ENCODE data around the gene GABRP.
"Not testable (repeated sequence)": the region's sequence is repeated elsewhere in the genome, so short reads cannot be mapped to it uniquely, and the experiment has no call there.

Gene GABRP, protein sequence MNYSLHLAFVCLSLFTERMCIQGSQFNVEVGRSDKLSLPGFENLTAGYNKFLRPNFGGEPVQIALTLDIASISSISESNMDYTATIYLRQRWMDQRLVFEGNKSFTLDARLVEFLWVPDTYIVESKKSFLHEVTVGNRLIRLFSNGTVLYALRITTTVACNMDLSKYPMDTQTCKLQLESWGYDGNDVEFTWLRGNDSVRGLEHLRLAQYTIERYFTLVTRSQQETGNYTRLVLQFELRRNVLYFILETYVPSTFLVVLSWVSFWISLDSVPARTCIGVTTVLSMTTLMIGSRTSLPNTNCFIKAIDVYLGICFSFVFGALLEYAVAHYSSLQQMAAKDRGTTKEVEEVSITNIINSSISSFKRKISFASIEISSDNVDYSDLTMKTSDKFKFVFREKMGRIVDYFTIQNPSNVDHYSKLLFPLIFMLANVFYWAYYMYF

DNA sequence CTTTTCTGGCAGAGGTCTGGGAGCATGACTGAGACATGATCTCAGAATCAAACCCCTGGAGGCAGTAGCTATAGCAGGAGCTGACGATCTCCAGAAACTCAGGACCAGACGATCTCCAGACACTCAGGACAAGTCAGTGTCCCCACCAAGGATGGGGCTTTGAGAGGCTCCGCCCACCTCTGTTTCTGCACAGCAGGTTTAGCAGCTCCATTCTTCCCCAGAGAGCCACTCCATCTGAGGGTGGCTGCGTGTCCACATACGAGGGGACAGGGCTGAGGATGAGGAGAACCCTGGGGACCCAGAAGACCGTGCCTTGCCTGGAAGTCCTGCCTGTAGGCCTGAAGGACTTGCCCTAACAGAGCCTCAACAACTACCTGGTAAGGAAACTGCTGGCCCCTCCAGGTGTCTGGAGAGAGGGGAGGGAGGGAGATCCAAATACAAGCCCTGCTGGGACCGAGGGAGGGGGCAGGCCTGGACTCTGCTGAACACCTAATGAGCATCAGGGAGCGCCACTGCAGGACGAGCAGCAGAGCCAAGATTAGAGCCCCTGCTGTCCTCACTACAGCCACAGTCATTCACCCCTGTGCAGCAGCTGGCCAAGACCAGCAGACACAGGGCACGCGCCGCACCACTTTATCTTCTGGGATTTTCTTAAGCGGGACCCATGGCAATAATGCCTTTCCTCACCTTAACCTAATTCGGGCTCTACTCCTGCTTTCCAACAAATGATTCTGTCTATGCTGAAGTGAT, at the start of gene GABRP:
Gene GABRP (plus strand): TSS at position 228 of the 750 bp plus-strand sequence. CDS start 4,891 bp downstream, outside the sequence.
- no peak for DNase-seq

DNA sequence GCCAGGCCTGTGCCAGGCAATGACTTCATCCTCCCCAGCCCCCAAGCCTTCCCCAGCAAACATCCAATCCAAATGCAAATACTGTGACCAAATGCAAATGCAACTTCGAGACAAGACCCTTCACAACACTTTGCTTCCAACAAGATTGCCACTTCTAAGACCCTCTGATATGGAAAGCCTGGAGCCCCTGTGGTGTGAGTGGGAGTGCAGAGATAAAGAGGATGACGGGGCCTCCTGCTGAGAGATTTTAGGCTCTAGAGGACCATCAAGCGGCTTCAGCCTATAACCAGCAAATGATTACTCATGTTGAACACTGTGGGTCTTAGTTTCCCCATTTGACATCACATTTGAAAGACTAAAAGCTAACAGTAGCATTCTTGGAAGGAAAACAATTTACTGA, 46.6 kb upstream of the GABRP start:
- DNase-seq: no peak

DNA sequence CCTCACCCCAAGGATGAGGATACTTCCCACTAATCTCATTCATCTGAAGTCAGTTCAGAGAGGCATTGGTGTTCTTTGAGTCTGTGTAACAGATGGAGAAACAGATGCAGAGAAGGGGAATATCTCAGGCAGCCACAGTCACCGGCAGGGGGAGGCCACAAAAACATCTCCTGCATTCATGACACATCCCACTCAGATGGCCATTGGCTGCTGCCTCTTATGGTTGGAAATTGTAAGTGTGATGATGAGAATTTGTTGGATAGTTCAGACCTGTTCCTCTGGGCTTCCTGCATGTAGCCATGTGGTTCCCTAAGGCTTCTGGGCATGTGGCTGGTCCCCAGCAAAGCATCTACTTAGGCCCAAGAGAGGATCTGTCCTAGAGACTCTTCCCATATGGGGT, 45.9 kb upstream of the GABRP start:
- no peak for DNase-seq

DNA sequence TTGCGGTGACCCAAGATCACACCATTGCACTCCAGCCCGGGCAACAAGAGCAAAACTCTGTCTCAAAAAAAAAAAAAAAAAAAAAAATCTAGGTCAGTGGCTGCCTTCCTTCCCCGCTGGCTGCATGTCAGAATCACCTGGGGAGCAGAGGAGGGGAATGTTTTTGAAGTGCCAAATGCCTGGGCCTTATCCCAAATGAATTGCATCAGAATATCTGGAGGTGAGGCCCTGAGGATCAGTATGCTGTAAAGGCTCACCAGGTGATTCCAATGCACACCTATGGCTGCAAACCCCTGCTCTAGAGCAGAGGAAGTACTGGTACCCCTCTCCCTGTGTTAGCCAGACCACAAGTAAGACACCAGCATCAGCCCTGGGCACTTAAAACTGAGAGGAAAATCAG, 44.7 kb upstream of the GABRP start:
- no peak for DNase-seq

DNA sequence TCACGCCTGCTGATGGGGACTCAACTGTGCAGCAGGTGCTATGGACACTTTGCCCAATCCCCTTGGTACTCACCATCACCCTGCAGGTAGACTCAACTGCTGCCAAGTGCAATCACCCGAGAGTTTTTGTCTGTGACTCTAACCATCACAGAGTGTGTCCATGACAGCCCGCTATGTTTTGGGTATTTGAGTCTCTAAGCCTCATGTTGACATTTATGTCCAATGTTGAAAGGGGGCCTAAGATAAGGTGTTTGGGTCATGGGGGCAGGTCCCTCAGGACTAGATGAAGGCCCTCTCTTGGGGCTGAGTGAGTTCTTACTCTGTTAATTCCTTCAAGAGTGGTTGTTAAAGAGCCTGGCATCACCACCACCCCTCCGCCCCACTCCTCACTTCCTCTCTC, 44.1 kb upstream of the GABRP start:
- no peak for DNase-seq

DNA sequence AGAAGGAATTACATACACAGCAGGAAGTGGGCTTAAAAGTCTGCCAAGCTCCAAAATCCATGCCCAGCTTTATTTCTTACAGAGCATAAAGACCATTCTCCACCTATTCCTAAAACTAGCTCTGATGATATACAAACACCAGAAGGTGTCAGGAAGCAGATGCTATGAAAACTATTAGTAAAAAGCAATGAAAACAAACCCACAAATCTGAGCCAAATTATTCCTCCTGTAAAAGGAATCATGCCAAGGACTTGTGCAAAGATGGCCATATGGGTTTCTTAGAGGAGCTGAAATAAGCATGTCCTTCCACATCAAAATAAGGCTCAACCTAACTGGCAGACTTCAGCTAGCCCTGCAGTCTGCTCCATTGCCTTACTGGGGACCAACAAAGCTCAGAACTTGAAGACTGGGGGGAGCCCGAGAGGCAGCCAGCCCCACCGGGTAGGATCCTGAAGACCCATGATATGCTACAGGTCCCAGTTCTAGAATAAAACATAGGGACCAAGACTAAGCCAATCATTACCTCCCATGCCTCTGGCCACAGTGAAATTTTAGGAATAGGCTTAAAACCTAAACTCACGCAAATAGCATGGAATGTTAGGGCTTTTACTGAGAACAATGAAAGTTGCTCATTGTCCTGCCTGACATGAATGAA, 42.8 kb upstream of the GABRP start:
- no peak for DNase-seq

DNA sequence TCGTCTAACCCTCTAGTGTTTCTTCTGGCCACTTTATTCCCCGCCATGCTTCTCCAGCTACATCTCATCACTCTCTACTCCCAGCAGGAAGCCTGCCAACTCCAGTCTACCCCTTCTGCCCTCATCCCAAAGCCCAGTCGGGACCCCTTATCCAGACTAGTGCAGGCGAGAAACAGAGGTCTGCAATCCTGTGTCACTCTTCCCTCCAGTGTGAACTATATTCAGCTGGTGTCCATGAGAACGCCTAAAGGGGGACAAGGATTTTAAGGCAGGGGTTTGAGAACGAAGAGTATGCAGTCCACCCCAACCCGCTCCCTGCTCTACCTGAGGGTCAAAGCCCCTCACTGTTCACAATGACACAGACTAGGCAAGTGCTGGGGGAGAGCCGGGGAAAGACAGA, 41.7 kb upstream of the GABRP start:
- DNase-seq: no peak

DNA sequence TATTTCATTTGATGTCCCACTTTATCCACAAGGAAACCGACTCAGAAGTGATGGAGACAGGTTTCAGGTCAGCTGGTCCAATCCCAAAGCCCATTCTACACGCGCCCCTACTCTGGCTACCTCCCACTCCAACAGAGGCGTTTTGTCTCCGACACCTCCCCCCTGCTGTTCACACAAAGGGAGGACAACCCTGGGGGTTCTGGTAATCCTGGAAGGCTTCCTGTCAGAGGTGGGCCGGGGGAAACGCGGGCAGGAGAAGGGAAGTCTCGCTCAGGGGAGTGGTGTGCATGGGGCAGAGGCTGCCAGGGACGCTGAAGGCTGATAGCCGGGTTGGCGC, 39.7 kb upstream of the GABRP start:
- DNase-seq: no peak

DNA sequence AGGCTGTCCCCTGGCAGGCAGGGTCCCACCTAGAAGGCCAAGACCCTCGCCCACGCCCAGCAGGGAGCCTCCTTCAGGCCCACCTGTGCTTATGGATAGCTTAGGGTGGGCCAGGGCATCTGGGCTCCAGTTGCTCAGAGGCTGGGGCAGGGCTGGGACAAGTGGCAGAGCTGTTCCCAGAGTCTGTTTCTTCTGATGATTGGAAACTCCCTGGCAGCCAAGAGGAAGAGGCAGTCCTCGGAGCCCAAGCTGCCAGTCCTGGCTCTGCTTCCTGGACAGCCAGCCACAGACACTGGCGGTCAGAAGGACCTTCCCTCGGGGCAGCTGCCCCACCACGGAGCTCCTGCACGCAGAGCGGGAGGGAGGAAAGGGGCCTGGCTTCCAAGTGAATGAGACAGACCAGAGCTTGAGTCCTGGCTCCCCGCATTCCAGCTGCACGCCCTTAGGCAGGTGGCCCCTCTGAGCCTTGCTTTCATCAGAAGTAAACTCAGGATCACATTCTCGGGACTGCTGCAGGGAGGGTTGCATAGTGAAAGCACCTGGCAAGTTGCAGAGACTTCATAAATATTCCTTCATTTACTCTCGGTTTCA, 37.9 kb upstream of the GABRP start:
- no peak for DNase-seq

DNA sequence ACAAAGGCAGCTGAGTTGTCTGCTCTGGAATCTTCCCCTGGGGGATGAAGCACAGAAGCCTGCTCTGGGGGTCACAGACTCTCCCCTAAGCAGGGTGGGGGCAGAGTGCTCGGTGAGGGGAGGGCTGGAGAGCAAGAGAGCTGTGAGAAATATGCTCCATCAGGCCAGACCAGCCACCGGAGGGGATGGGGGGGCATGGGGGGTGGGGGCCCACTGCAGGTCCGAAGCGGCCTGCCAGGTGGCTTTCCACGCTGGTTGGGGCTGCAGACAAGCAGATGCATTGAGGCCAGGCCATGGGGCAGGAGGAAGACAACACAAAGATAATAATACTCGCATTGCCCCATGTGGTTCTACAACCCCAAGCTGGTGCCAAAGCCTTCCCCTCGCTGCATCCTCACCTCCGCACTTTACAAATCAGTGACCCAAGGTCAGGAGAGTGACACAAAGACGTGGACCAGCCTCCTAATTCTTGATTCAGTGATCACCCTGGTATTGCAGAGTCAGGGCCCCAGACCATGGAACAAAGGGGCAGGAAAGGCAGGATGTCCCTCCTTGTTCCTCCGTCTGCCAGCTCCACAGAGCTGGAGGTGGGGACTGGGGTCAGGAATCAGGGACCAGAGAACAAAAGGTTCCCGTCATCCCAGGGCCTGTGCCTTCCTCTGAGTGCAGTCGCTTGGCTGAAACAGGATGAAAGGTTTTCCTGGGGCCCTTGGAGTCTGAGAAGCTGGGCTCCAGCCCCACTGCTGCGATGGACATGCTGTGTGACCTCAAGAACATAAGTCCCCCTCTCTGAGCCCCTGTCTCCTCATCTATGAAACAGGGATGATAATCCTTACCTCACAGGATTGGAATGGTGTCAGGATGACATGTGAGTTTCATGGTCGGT, 37.2 kb upstream of the GABRP start:
- no peak for DNase-seq

DNA sequence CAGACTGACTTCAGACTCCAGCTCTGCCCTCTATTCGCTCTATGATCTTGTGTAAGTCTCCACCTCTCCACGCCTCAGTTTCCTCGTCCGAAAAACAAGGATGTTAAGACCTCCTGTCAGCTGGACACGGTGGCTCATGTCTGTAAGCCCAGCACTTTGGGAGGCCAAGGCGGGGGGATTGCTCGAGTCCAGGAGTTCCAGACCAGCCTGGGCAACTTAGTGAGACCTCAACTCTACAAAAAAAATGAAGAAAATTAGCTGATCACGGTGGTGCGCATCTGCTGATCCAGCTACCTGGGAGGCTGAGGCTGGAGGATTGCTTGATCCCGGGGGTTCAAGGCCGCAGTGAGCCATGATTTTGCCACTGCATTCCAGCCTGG, 36.6 kb upstream of the GABRP start:
- DNase-seq: no peak

DNA sequence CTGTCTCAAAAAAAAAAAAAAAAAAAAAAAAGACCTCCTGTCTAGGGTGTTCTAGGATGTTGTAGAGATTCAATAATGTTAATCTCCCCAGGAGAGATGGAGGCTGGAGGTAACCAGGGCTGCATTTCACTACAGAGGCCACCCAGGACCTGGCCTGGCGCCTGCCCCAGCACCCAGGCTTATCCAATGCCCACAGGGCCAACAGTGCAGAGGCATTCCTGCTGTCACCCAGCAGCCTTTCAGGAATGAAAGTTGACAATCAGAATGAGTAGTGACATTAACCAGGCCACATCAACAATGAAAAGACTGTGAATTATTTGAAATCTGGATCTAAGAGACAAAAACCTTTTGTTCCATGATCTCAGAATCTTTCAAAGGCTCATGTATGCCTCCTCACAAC, 36.2 kb upstream of the GABRP start:
- no peak for DNase-seq

DNA sequence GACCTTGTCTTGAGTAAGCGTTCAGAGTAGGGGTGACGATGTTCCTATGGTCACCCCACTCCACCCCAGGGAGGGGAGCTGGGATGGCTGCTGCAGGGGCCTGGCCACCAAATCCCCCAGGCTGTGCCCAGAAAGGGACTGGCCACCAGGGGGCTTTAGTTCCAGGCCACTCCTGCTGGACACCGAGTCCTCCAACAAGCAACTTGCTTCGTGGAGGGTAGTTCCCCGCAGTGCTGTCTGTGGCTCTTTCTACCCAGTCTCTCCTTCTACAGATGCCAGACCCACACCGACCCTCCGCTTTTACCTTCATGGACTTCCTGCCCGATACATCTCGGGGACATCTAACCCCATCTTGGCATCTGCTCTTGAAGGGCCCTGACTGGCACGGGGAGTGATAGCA, 35.7 kb upstream of the GABRP start:
- DNase-seq: no peak

DNA sequence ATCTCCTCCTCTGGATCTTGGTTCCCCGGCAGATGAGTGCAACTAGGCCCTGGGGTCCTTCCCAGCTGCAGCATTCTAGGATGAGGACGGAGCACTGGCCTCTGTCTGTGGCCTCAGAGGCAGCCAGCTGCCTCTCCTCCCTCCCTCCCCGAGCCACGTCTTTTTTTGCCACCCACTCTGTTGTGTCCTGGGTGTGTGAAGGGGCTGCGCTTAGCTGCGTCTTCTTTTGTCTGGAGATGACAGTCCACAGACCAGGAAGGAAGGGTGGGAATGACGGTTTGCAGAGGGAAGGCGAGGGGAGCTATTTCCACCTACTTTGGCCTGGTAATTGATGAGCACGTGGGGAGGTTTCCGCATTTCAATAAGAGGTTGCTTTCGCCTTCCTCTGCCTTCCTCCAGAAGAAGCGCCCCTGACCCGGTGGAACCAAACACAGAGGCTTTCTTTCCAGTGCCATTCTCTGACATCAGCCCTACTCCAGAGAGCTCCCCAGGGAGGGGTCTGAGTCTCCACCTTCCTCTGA, 34.5 kb upstream of the GABRP start:
- no peak for DNase-seq

DNA sequence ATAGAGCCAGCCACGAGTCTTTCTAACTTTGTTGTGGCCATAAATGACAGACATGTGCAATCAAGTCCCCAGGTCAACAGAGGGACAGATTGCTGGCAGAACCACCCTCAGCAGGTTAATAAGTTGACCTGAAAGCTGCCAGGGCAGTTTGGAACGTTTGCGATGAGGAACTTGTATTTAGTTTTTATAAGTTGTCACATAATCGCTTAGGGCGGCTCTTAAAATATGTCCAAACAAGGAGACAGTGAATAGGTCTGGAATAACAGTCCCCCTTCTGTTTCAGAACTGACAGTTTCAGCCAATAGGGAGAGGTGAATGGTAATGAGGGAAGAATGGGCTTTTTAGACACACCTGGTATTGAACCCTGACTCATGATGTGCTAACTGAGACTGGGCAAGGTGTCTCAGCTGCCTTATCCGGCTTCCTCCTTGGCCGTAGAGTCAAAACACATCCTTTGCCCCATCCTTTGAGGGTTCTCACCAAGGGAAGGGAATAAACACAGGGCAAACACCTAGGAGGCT, 33.6 kb upstream of the GABRP start:
- no peak for DNase-seq

DNA sequence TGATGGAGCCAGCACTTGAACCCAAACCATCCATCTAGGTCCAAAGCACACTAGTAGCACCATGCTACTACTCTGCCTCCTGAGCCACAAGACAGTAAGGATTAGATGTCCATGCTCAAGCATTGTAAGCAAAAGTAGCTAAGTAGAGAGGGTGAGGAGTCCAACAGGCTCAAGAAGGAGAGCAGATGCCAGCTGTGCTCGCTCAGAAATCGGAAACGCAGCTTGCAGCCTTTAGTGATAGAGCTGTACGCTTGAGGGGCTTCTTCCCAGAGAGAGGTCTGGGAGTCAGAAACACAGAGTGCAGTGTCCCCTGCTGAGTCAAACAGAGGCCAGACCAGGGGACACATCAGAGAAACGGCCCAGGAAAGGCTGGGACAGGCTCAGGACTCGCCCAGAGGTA, 32.7 kb upstream of the GABRP start:
- DNase-seq: no peak

DNA sequence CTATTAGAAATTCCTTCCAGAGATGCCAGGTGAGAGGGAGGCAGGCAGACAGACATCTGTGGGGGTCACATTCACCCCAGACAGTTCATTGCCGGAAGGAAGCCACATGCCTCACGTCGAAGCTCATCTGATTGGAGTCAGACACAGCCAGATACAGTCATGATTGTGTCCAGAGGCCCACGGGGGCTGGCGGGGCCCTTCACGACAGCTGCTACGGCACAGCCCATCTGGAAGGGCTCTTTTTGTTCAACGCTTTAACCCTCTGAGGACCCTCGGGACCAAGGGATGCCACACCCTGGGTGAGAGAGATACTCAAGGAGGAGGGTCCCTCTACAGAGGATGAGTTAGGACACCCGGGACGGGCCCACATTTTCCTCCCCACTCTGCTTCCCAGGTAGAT, 31.9 kb upstream of the GABRP start:
- DNase-seq: no peak

DNA sequence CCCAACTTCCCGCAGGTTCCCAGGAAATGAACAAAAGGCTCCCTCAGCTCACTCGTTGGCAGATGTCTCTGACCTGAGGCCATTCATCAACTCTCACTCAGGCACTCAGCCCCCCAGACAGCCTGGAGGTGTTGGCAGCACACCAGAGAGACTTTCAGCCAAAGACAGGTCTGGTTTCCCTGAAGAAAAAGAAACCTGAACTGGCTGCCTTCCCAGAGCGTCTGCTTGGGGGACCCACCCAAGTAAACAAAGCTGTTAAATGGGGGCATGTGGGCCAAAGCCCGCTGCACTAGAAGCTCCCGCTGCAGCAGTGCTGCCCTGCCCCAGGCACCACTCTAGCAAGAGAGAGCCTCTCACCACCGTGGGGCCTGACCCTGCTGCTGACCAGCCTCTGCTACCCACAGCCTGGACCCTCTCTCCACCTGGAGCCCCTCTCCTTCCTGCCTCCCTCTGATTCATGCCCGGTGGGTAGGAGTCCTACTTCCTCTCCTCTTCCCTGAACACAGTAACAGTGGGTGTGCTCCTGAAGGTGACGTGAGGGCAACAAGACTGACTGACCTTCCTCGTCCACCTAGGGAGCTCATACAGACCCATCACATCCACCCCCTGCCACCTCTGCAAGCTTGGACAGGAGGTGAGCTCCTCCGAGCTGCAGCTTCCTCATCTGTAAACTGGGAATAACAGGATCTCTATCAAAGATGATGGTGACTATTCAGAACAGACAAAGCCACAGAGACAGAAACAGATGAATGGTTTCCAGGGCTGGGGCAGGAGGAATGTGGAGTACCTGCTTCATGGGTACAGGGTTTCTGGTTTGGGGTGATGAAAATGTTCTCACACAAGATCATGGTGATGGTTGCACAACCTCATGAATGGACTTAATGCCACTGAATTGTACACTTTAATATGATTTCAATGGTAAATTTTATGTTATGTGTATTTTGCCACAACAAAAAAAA, 31.0 kb upstream of the GABRP start:
- DNase-seq: no peak

DNA sequence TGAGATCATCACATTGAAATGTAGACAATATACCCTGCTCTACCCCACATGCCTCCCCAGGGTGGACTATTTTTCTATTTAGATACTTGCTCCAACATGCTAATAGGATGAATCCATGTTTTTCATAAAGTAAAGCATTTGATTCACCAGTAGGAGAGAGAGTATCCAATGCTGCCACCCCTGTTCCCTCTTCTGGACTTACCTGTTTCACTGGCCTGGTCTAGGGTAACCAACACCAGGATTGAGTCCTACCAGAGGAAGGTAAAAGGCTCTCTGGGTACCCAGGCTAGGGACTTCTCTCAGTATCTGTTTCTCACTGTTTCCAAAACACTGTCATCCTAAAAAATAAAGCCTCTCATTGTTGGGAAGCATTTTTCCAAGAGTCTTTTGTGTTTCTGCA, 30.2 kb upstream of the GABRP start:
- DNase-seq: no peak

DNA sequence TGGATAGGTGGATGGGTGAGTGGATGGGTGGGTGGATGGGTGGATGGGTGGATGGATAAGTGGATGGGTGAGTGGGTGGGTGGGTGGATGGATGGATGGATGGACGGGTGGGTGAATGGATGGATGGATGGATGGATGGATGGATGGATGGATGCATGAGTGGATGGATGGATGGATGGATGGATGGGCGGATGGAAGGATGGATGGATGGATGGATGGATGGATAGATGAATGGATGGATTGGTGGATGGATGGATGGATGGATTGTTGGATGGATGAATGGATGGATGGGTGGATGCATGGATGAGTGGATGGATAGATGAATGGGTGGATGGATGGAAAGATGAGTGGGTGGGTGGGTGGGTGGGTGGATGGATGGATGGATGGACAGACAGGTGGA, 29.0 kb upstream of the GABRP start:
- DNase-seq: not testable (repeated sequence)

Data from stimulated activated CD4-positive, alpha-beta T cell treated with anti-CD3 and anti-CD28 coated beads, Interleukin-4, amount 100 ng/mL, for 1 hour (primary cell).